ENCODE data around the gene MSGN1. TPM values are rescaled to one million over a fixed set of nuclear protein-coding genes. Genes with fewer than 3 reads are reported as not detected.
"Not testable (repeated sequence)": the region's sequence is repeated elsewhere in the genome, so short reads cannot be mapped to it uniquely, and the experiment has no call there.

Gene MSGN1
- total RNA-seq, 1 experiment from 2014 or later, result not detected

GRCh38 chr2:17821535-17822444 is 5.5 kb downstream of the MSGN1 start:
- DNase-seq (ENCODE audit: unreplicated experiment), result no peak
- H3K36me3 Mint-ChIP-seq (ENCODE audit: insufficient read depth, unreplicated experiment), result no peaks in the 10 kb centered on the region
- no TSS peak for BruUV-seq (replicated peaks)
- CTCF ChIA-PET, result interaction anchor here (0.8 to 4.0 kb wide), 5 partner anchors 8 to 557 kb away, joined by 3 to 30 read pairs (median 5); no protein-coding TSS in a partner anchor
- H3K9me3 Mint-ChIP-seq (ENCODE audit: unreplicated experiment), result no peaks in the 10 kb centered on the region
- no peaks in the 10 kb centered on the region for H3K4me1 Mint-ChIP-seq (ENCODE audit: insufficient read depth, unreplicated experiment)
- TF ChIP-seq CTCF (IDR thresholded peaks at IDR 0.05; ENCODE audit: unreplicated experiment), result no peak
- H3K27me3 Mint-ChIP-seq (ENCODE audit: insufficient read depth, unreplicated experiment), result no peaks in the 10 kb centered on the region
- no peak overlapping the region for H3K27ac Mint-ChIP-seq (ENCODE audit: low read depth, unreplicated experiment)
- intact Hi-C loops (cut with micrococcal nuclease), result no loop called here
- POLR2A ChIA-PET, result no interaction called here
- H3K4me3 Mint-ChIP-seq (ENCODE audit: unreplicated experiment), result no peak overlapping the region

DNA sequence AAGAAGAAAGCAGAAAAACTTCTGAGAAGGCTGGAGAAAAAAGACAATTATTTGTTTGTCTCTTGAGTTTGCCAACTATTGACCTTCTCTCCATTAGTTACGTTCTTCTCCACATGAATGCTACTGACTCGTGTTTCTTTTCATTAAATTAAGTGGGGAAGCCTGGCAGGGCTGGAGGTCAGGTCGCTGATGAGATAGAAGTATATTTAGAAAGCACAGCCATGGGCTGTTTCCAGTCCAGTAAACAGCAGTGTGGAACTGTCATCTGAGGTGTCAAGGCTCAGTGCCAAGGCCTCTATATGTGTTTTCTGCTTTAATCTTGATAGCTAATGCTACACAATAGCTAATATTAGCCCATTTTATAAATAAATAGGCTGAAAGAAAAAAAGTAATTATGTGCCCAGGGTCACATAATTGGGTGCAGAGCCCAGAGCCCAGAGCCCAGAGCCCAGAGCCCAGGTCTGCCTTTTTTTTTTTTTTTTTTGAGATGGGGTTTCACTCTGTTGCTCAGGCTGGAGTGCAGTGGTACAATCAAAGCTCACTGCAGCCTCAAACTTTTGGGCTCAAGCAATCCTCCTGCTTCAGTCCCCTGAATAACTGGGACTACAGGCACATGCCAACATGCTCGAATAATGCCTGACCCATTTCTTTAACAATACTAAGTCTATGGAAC is 6.3 kb downstream of the MSGN1 start:
- no peaks in the 10 kb centered on the region for H3K27me3 Mint-ChIP-seq (ENCODE audit: insufficient read depth, unreplicated experiment)
- no peak overlapping the region for H3K27ac Mint-ChIP-seq (ENCODE audit: low read depth, unreplicated experiment)
- intact Hi-C loops (cut with micrococcal nuclease), result no loop called here
- CTCF ChIA-PET, result interaction anchor here (0.6 to 4.0 kb wide), 5 partner anchors 8 to 867 kb away, joined by 3 to 30 read pairs (median 3); no protein-coding TSS in a partner anchor
- no peaks in the 10 kb centered on the region for H3K4me1 Mint-ChIP-seq (ENCODE audit: insufficient read depth, unreplicated experiment)
- no peak overlapping the region for H3K4me3 Mint-ChIP-seq (ENCODE audit: unreplicated experiment)
- TF ChIP-seq CTCF (IDR thresholded peaks at IDR 0.05; ENCODE audit: unreplicated experiment), result no peak
- H3K36me3 Mint-ChIP-seq (ENCODE audit: insufficient read depth, unreplicated experiment), result no peaks in the 10 kb centered on the region
- H3K9me3 Mint-ChIP-seq (ENCODE audit: unreplicated experiment), result no peaks in the 10 kb centered on the region
- POLR2A ChIA-PET, result no interaction called here
- no TSS peak for BruUV-seq (replicated peaks)
- no peak for DNase-seq (ENCODE audit: unreplicated experiment)

GRCh38 chr2:17823646-17824045 is 7.4 kb downstream of the MSGN1 start:
- intact Hi-C loops (cut with micrococcal nuclease); H3K27ac Mint-ChIP-seq (ENCODE audit: low read depth, unreplicated experiment); POLR2A ChIA-PET; H3K36me3 Mint-ChIP-seq (ENCODE audit: insufficient read depth, unreplicated experiment); H3K27me3 Mint-ChIP-seq (ENCODE audit: insufficient read depth, unreplicated experiment); H3K9me3 Mint-ChIP-seq (ENCODE audit: unreplicated experiment); DNase-seq (ENCODE audit: unreplicated experiment); H3K4me3 Mint-ChIP-seq (ENCODE audit: unreplicated experiment); H3K4me1 Mint-ChIP-seq (ENCODE audit: insufficient read depth, unreplicated experiment); BruUV-seq (replicated peaks): not testable (repeated sequence)
- CTCF ChIA-PET, result interaction anchor here (0.6 to 1.4 kb wide), 4 partner anchors 21 to 868 kb away, joined by 3 to 5 read pairs (median 3); no protein-coding TSS in a partner anchor

- CTCF ChIA-PET, result interaction anchor here (0.9 to 1.8 kb wide), 3 partner anchors 11 to 108 kb away, joined by 3 to 9 read pairs (median 4); partner anchors contain the start of gene MSGN1
- peaks cover 6% of the 10 kb centered on the region for H3K4me1 Mint-ChIP-seq (ENCODE audit: insufficient read depth, unreplicated experiment)
Measured at GRCh38 chr2:17827316-17827715, 11.1 kb downstream of the MSGN1 start.

More at GRCh38 chr2:17827316-17827715, 11.1 kb downstream of the MSGN1 start:
- Mint-ChIP-seq H3K27me3 (ENCODE audit: insufficient read depth, unreplicated experiment) (no peaks in the 10 kb centered on the region), H3K9me3 (ENCODE audit: unreplicated experiment) (no peaks in the 10 kb centered on the region), H3K27ac (ENCODE audit: low read depth, unreplicated experiment) (no peak overlapping the region), H3K4me3 (ENCODE audit: unreplicated experiment) (no peak overlapping the region), H3K36me3 (ENCODE audit: insufficient read depth, unreplicated experiment) (no peaks in the 10 kb centered on the region)
- POLR2A ChIA-PET, result no interaction called here
- no peak for DNase-seq (ENCODE audit: unreplicated experiment)
- BruUV-seq (replicated peaks), result no TSS peak
- no peak for TF ChIP-seq CTCF (IDR thresholded peaks at IDR 0.05; ENCODE audit: unreplicated experiment)
- intact Hi-C loops (cut with micrococcal nuclease), result no loop called here

Data from MCF 10A (cell line).